CD14-positive monocyte (primary cell): ENCODE results near the gene HPS5. TPM values are rescaled to one million over a fixed set of nuclear protein-coding genes. Genes with fewer than 3 reads are reported as not detected.

Source experiments
- DNase-seq, 3 donors: peaks; one replicate each; pipeline ENCODE4 v3.0.0-alpha.2; 2011 to 2022
- H2AFZ ChIP-seq: 2 replicates; pipeline ENCODE4 v1.6.0; 2012; ENCODE audit warnings: mild to moderate bottlenecking, low read depth, low read length, inconsistent platforms; ENCODE audit not compliant: insufficient read depth, poor library complexity, severe bottlenecking
- H3K27ac ChIP-seq, 2 donors: 1 replicate in 1 of 2; 2 replicates in 1 of 2; pipeline ENCODE4 v1.5.1; 2012 to 2013; ENCODE audit warnings: low read length in 2 of 2, control low read depth in 1 of 2, inconsistent platforms in 1 of 2, low read depth in 1 of 2, mild to moderate bottlenecking in 1 of 2
- H3K27me3 ChIP-seq, 2 donors: one replicate each; pipeline versions ENCODE4 v1.6.0 to v1.6.1; 2011 to 2013; ENCODE audit warnings: low read length in 2 of 2; ENCODE audit not compliant: control insufficient read depth in 2 of 2, insufficient read depth in 2 of 2
- H3K36me3 ChIP-seq, 2 donors: replicated peaks in 1 of 2; 1 replicate in 1 of 2; 2 replicates in 1 of 2; pipeline versions ENCODE4 v1.5.1 to v1.6.1; 2012 to 2013; ENCODE audit warnings: low read length in 2 of 2, control low read depth in 1 of 2, inconsistent platforms in 1 of 2, mild to moderate bottlenecking in 1 of 2; ENCODE audit not compliant: insufficient read depth in 2 of 2, control insufficient read depth in 1 of 2
- H3K4me1 ChIP-seq, 2 donors: 1 replicate in 1 of 2; 2 replicates in 1 of 2; pipeline versions ENCODE4 v1.5.1 to v1.6.1; 2012 to 2013; ENCODE audit warnings: low read length in 2 of 2, control low read depth in 1 of 2, inconsistent platforms in 1 of 2, mild to moderate bottlenecking in 1 of 2, moderate library complexity in 1 of 2; ENCODE audit not compliant: insufficient read depth in 2 of 2, control insufficient read depth in 1 of 2
- H3K4me2 ChIP-seq: replicated peaks from 2 replicates; pipeline ENCODE3; 2012; ENCODE audit warnings: low read length, moderate library complexity, mild to moderate bottlenecking; ENCODE audit not compliant: poor library complexity, severe bottlenecking; ENCODE audit errors: extremely low read depth
- H3K4me3 ChIP-seq, 3 experiments: fragments of 200-600 bp in 1 of 3; sonication (generic) in 1 of 3; replicated peaks in 1 of 3; 1 replicate in 2 of 3; 2 replicates in 1 of 3; pipeline ENCODE4 v1.5.1; 2011 to 2013; ENCODE audit warnings: low read length in 3 of 3, mild to moderate bottlenecking in 3 of 3, control low read depth in 2 of 3, low read depth in 2 of 3, inconsistent platforms in 1 of 3, moderate library complexity in 1 of 3
- H3K79me2 ChIP-seq: 2 replicates; pipeline ENCODE4 v1.6.0; 2012; ENCODE audit warnings: mild to moderate bottlenecking, control low read depth, inconsistent platforms, low read length, moderate library complexity; ENCODE audit not compliant: insufficient read depth
- H3K9ac ChIP-seq: 2 replicates; pipeline ENCODE4 v1.6.0; 2017; ENCODE audit warnings: low read length, mild to moderate bottlenecking; ENCODE audit not compliant: insufficient read depth, poor library complexity, severe bottlenecking
- H3K9me3 ChIP-seq, 2 donors: replicated peaks in 1 of 2; 1 replicate in 1 of 2; 2 replicates in 1 of 2; pipeline versions ENCODE4 v1.5.1 to v1.6.1; 2012 to 2013; ENCODE audit warnings: low read length in 2 of 2, control low read depth in 1 of 2; ENCODE audit not compliant: control insufficient read depth in 1 of 2, insufficient read depth in 1 of 2
- H4K20me1 ChIP-seq: 2 replicates; pipeline ENCODE4 v1.6.0; 2012; ENCODE audit warnings: mild to moderate bottlenecking, low read length, control low read depth, moderate library complexity; ENCODE audit not compliant: insufficient read depth
- H3K27ac Mint-ChIP-seq, 7 donors: one replicate each; pipeline ENCODE4 v1.8.0; 2020; ENCODE audit warnings: mild to moderate bottlenecking in 7 of 7, mixed read lengths in 7 of 7, moderate library complexity in 6 of 7, inconsistent platforms in 2 of 7
- H3K27me3 Mint-ChIP-seq, 3 donors: one replicate each; pipeline ENCODE4 v1.8.0; 2021 to 2022; ENCODE audit warnings: low read depth in 3 of 3, mild to moderate bottlenecking in 3 of 3, mixed read lengths in 3 of 3, moderate library complexity in 3 of 3, inconsistent platforms in 1 of 3
- H3K36me3 Mint-ChIP-seq, 2 donors: one replicate each; pipeline ENCODE4 v1.8.0; 2020; ENCODE audit warnings: mixed read lengths in 2 of 2, inconsistent platforms in 1 of 2, mild to moderate bottlenecking in 1 of 2
- H3K4me1 Mint-ChIP-seq: one replicate; pipeline ENCODE4 v1.8.0; 2020; ENCODE audit warnings: mild to moderate bottlenecking, mixed read lengths
- H3K4me3 Mint-ChIP-seq, 2 donors: one replicate each; pipeline ENCODE4 v1.8.0; 2020; ENCODE audit warnings: mild to moderate bottlenecking in 2 of 2, mixed read lengths in 2 of 2, moderate library complexity in 1 of 2
- H3K9me3 Mint-ChIP-seq, 7 donors: one replicate each; pipeline ENCODE4 v1.8.0; 2020 to 2022; ENCODE audit warnings: mixed read lengths in 7 of 7, mild to moderate bottlenecking in 6 of 7, moderate library complexity in 6 of 7, inconsistent platforms in 2 of 7
- WGBS: methylation state at CpG from one replicate; pipeline ENCODE4 v1.1.5; 2013; ENCODE audit warnings: missing lambda C conversion rate; ENCODE audit not compliant: insufficient coverage; 5-methylcytosine and 5-hydroxymethylcytosine counted together
- intact Hi-C, 2 donors: fragments of 100-400 bp; cut with micrococcal nuclease; formaldehyde crosslinking; loops; one replicate each; pipeline versions ENCODE4 v1.15.0 to v1.15.1; 2023
- polyA plus RNA-seq, 3 donors: library from polyadenylated mRNA; depleted of rRNA in 1 of 3; unstranded in 2 of 3; stranded (reverse) in 1 of 3; fragments of 300-500 nt in 2 of 3; fragments of >200 nt in 1 of 3; fragmentation: Illumina TruSeq in 2 of 3; gene quantifications; 1 replicate in 2 of 3; 2 replicates in 1 of 3; pipeline ENCODE4 v1.2.3, GENCODE V29; 2012 to 2021
- TF ChIP-seq, protein P1 (sequence below): fragments of 200-600 bp; IDR thresholded peaks from one replicate; pipeline ENCODE4 v1.8.0; 2022; ENCODE audit warnings: antibody characterized with exemption, mild to moderate bottlenecking

Gene HPS5
- polyA plus RNA-seq, 3 donors, result 11.4 to 17.7 (median 12.9) TPM

DNA sequence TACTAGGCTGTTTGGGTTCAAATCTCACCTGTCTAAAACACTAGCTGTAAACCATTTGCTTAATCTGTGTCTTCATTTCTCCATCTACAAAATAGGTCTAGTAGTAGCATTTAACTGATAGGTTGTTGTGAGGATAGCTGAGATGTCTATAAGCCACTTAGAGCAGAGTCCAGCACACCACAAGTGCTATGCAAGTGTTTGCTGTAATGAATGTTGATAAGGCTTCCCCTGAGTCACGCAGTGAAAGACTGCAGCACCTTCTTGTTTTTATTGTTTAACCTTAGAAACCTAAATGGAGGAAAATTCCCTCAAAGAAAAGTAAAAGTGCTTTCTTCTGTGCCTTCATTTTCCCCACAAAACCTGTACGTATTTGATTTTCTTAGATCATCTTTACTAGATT lies 49.3 kb upstream of the HPS5 start:
- peaks cover 0 to 2% (median 0%) of the 10 kb centered on the region in 7 donors for H3K9me3 Mint-ChIP-seq

DNA sequence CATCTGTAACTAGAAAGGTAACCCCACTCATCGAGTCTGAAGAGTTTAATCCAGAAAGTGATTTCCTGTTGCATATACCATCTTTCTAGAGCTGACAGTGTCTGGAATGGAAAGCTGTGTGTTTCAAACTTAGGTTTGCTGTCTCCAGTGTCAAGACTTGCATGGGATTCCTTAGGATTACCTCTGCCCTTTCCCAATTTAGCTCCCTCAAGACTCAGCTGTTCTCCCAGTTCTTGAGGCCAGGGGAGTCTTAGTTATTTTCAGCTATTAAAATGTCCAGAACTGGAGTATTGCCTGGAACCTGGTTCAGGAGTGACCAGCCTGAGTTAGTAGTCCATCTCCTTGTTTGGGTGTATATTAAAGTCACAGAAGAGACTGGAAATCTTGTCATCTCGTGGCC lies 47.5 kb upstream of the HPS5 start:
- peaks cover 0 to 2% (median 0%) of the 10 kb centered on the region in 7 donors for H3K9me3 Mint-ChIP-seq
- DNase-seq, result no peak
- Histone ChIP-seq H4K20me1 (no peaks in the 10 kb centered on the region), H3K36me3 (peaks cover 12 to 43% of the 10 kb centered on the region in 2 donors), H3K4me1 (peaks cover 10 to 15% of the 10 kb centered on the region in 2 donors), H3K4me2 (no peak overlapping the region), H2AFZ (no peak overlapping the region), H3K9me3 (no peaks in the 10 kb centered on the region), H3K27ac (no peak overlapping the region), H3K4me3 (no peak overlapping the region), H3K79me2 (no peaks in the 10 kb centered on the region), H3K27me3 (no peaks in the 10 kb centered on the region), H3K9ac (no peak overlapping the region)
- peaks cover 35 to 51% of the 10 kb centered on the region in 2 donors for H3K36me3 Mint-ChIP-seq
- intact Hi-C loops, result loop anchor here in 1 of 2 donors (5.0 kb wide), 1 partner anchor 37 kb away; no protein-coding TSS in a partner anchor
- no peak overlapping the region for H3K4me3 Mint-ChIP-seq
- TF ChIP-seq, protein P1, sequence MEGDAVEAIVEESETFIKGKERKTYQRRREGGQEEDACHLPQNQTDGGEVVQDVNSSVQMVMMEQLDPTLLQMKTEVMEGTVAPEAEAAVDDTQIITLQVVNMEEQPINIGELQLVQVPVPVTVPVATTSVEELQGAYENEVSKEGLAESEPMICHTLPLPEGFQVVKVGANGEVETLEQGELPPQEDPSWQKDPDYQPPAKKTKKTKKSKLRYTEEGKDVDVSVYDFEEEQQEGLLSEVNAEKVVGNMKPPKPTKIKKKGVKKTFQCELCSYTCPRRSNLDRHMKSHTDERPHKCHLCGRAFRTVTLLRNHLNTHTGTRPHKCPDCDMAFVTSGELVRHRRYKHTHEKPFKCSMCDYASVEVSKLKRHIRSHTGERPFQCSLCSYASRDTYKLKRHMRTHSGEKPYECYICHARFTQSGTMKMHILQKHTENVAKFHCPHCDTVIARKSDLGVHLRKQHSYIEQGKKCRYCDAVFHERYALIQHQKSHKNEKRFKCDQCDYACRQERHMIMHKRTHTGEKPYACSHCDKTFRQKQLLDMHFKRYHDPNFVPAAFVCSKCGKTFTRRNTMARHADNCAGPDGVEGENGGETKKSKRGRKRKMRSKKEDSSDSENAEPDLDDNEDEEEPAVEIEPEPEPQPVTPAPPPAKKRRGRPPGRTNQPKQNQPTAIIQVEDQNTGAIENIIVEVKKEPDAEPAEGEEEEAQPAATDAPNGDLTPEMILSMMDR, result no peak
- WGBS, result 83% methylated on average over 1 of the region's 2 CpGs
- H3K4me1 Mint-ChIP-seq, result peaks cover 12% of the 10 kb centered on the region
- no peaks in the 10 kb centered on the region for H3K27me3 Mint-ChIP-seq
- peak overlapping the region in 4 of 7 donors; percentile 13 to 72 (median 26) for H3K27ac Mint-ChIP-seq

More for the DNA sequence above, 49.3 kb upstream of the HPS5 start:
- Histone ChIP-seq H3K4me1 (peaks cover 2 to 12% of the 10 kb centered on the region in 2 donors), H3K9ac (no peak overlapping the region), H3K36me3 (peaks cover 0 to 24% of the 10 kb centered on the region in 2 donors), H3K4me2 (no peak overlapping the region), H2AFZ (no peak overlapping the region), H3K27ac (no peak overlapping the region), H3K27me3 (no peaks in the 10 kb centered on the region), H3K4me3 (no peak overlapping the region), H4K20me1 (no peaks in the 10 kb centered on the region), H3K9me3 (no peaks in the 10 kb centered on the region), H3K79me2 (no peaks in the 10 kb centered on the region)
- H3K27me3 Mint-ChIP-seq, result no peaks in the 10 kb centered on the region
- TF ChIP-seq, protein P1, result no peak
- intact Hi-C loops, result no loop called here
- H3K4me1 Mint-ChIP-seq, result peaks cover 4% of the 10 kb centered on the region
- peaks cover 23 to 37% of the 10 kb centered on the region in 2 donors for H3K36me3 Mint-ChIP-seq
- no peak overlapping the region for H3K4me3 Mint-ChIP-seq
- DNase-seq, result no peak
- no peak overlapping the region for H3K27ac Mint-ChIP-seq
- WGBS, result no CpG with 5 or more reads among the region's 2 CpGs
